Measurements from ENCODE around the gene NAALADL1.

DNA sequence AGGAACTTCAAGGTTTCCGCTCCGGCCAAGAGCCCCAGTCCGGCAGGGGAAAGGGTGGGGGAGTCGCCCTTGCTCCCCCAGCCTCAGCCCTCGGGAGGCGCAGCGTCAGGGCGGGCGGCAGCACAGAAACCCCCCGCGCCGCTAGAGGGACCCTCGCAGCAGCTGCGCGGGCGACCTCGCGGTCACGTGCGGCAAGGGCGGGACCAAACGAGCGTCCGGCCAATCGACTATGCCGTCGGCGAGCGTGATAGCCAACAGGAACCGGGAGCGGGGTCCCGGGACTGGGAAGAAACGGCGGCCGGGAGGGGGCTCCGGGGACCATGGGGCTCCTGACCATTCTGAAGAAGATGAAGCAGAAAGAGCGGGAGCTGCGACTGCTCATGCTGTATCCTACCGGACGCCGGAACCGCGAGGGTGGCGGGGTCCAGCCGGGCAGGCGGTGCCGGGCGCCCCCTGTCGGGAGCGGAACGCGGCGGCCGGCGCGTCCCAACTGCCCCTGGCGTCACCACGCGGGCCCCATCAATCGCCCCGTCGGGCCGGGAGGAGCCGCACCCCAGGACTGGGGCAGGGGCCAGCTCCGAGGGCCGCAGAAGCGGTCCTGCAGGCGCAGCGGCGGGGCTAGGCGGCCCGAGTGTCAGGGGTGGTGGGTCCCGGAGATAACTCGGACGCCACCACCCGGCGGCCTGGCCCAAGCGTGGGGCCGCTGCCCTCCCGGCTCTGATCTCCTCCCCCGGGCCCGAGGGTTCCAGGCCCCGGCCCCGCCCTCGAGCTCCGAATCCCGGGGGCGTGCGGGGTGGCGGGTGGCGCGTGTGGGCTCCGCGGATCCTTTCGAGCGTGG lies 44.2 kb downstream of the NAALADL1 start, which contains the start of gene ARL2:
- TF ChIP-seq, protein P1, sequence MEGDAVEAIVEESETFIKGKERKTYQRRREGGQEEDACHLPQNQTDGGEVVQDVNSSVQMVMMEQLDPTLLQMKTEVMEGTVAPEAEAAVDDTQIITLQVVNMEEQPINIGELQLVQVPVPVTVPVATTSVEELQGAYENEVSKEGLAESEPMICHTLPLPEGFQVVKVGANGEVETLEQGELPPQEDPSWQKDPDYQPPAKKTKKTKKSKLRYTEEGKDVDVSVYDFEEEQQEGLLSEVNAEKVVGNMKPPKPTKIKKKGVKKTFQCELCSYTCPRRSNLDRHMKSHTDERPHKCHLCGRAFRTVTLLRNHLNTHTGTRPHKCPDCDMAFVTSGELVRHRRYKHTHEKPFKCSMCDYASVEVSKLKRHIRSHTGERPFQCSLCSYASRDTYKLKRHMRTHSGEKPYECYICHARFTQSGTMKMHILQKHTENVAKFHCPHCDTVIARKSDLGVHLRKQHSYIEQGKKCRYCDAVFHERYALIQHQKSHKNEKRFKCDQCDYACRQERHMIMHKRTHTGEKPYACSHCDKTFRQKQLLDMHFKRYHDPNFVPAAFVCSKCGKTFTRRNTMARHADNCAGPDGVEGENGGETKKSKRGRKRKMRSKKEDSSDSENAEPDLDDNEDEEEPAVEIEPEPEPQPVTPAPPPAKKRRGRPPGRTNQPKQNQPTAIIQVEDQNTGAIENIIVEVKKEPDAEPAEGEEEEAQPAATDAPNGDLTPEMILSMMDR (IDR thresholded peaks at IDR 0.05 in 2 of 3, conservative IDR thresholded peaks at IDR 0.05 in 1 of 3; ENCODE audit: borderline replicate concordance in 1 of 3, insufficient read depth in 1 of 3, low read depth in 2 of 3, low read length in 2 of 3): peak; percentile 64 to 83 (median 67); a peak in 5 of 6 replicates
- TF ChIP-seq POLR2AphosphoS5 (IDR thresholded peaks at IDR 0.05; ENCODE audit: low read depth, low read length): peak; percentile 78
- TF ChIP-seq REST (IDR thresholded peaks at IDR 0.05; ENCODE audit: low read depth): no peak
- TF ChIP-seq SP1 (IDR thresholded peaks at IDR 0.05; ENCODE audit: low read depth): peak; percentile 56; the same call in 1 of the 2 replicates
- no peak for TF ChIP-seq YY1 (IDR thresholded peaks at IDR 0.05; ENCODE audit: extremely low read depth, insufficient replicate concordance, low read depth, low read length)
